GM12878 (cell line): Measurements from ENCODE around the gene PTPRC. TPM values are rescaled to one million over a fixed set of nuclear protein-coding genes. Genes with fewer than 3 reads are reported as not detected.

ENCODE experiments used
- ATF7 ChIP-seq: fragments of 450-650 bp; IDR thresholded peaks from 2 replicates; pipeline ENCODE4 v1.6.1; 2016; ENCODE audit warnings: low read depth, mild to moderate bottlenecking
- CBX5 ChIP-seq: sonication (generic); IDR thresholded peaks from 2 replicates; pipeline ENCODE4 v1.6.1; 2016; ENCODE audit warnings: low read depth, moderate library complexity, mild to moderate bottlenecking, inconsistent platforms
- CHD4 ChIP-seq: fragments of 200-600 bp; sonication (generic); IDR thresholded peaks from 2 replicates; pipeline ENCODE4 v1.6.1; 2016; ENCODE audit warnings: mild to moderate bottlenecking
- FOXK2 ChIP-seq: fragments of 450-650 bp; IDR thresholded peaks from 2 replicates; pipeline ENCODE4 v1.6.1; 2017; ENCODE audit warnings: mild to moderate bottlenecking, moderate library complexity
- IRF3 ChIP-seq: fragments of 450-650 bp; IDR thresholded peaks from 2 replicates; pipeline ENCODE4 v1.6.1; 2014; ENCODE audit warnings: mild to moderate bottlenecking
- JUND ChIP-seq: IDR thresholded peaks from 2 replicates; pipeline ENCODE4 v1.6.1; 2012; ENCODE audit warnings: low read depth, mild to moderate bottlenecking, low read length, improper control_type of control experiment, moderate library complexity
- MAX ChIP-seq: IDR thresholded peaks from 2 replicates; pipeline ENCODE4 v1.6.1; 2012; ENCODE audit warnings: low read depth, low read length, improper control_type of control experiment
- MYC ChIP-seq: IDR thresholded peaks from 2 replicates; pipeline ENCODE4 v1.6.1; 2011; ENCODE audit warnings: mild to moderate bottlenecking, low read length, moderate library complexity, inconsistent platforms; ENCODE audit not compliant: insufficient read depth, insufficient replicate concordance, insufficient read length, severe bottlenecking
- NFIC ChIP-seq: IDR thresholded peaks from 2 replicates; pipeline ENCODE4 v1.6.1; 2012; ENCODE audit warnings: low read depth, mild to moderate bottlenecking, inconsistent platforms, low read length, moderate library complexity
- NR2C1 ChIP-seq: fragments of 450-650 bp; IDR thresholded peaks from 2 replicates; pipeline ENCODE4 v1.6.1; 2017; ENCODE audit warnings: antibody characterized with exemption, mild to moderate bottlenecking, moderate library complexity
- NR2C2 ChIP-seq: IDR thresholded peaks from 2 replicates; pipeline ENCODE4 v1.6.1; 2011; ENCODE audit warnings: borderline replicate concordance, low read depth; ENCODE audit not compliant: control insufficient read depth, insufficient read length
- NRF1 ChIP-seq: conservative IDR thresholded peaks from 2 replicates; pipeline ENCODE4 v1.6.1; 2011; ENCODE audit warnings: mild to moderate bottlenecking, low read depth, low read length, improper control_type of control experiment
- PAX5 ChIP-seq: IDR thresholded peaks from 2 replicates; pipeline ENCODE4 v1.6.1; 2011; ENCODE audit warnings: low read depth, low read length, borderline replicate concordance
- POU2F2 ChIP-seq: IDR thresholded peaks from 3 replicates; pipeline ENCODE4 v1.6.1; 2011; ENCODE audit warnings: low read depth, mild to moderate bottlenecking, low read length, borderline replicate concordance
- RBBP5 ChIP-seq: fragments of 200-600 bp; sonication (generic); conservative IDR thresholded peaks from 2 replicates; pipeline ENCODE4 v1.6.1; 2016
- SIX5 ChIP-seq: IDR thresholded peaks from 2 replicates; pipeline ENCODE4 v1.6.1; 2011; ENCODE audit warnings: mild to moderate bottlenecking, low read depth, low read length, moderate library complexity; ENCODE audit not compliant: severe bottlenecking
- SUPT20H ChIP-seq: IDR thresholded peaks from 2 replicates; pipeline ENCODE4 v1.6.1; 2011; ENCODE audit warnings: low read depth, mild to moderate bottlenecking, low read length, moderate library complexity, borderline replicate concordance; ENCODE audit not compliant: control insufficient read depth
- TAF1 ChIP-seq: IDR thresholded peaks from 2 replicates; pipeline ENCODE4 v1.6.1; 2011; ENCODE audit warnings: mild to moderate bottlenecking, low read depth, low read length, borderline replicate concordance
- ZBTB40 ChIP-seq: fragments of 450-650 bp; IDR thresholded peaks from 2 replicates; pipeline ENCODE4 v1.6.1; 2016; ENCODE audit warnings: mild to moderate bottlenecking, moderate library complexity, borderline replicate concordance
- ZNF622 ChIP-seq: fragments of 450-650 bp; IDR thresholded peaks from 2 replicates; pipeline ENCODE4 v1.6.1; 2017; ENCODE audit warnings: mild to moderate bottlenecking, inconsistent platforms
- ZNF687 ChIP-seq: fragments of 450-650 bp; IDR thresholded peaks from 2 replicates; pipeline ENCODE4 v1.6.1; 2017; ENCODE audit warnings: mild to moderate bottlenecking, moderate library complexity
- polyA plus RNA-seq, 11 experiments: library from polyadenylated mRNA; depleted of rRNA in 4 of 11; unstranded in 6 of 11; stranded (reverse) in 5 of 11; fragments of >200 nt; fragmentation: Nextera tagmentation in 4 of 11; fragmentation: Illumina TruSeq in 1 of 11; extraction: Ambion mirVana in 4 of 11; extraction: Trizol in 1 of 11; gene quantifications; 1 replicate in 1 of 11; 2 replicates in 10 of 11; pipeline versions ENCODE4 v1.2.1 to v1.2.3, GENCODE V29; 2011 to 2016; ENCODE audit warnings: inconsistent platforms in 2 of 11, missing spikeins in 2 of 11, low read depth in 1 of 11
- total RNA-seq, 4 experiments: library from RNA; depleted of rRNA in 3 of 4; stranded (reverse); fragments of >200 nt in 3 of 4; fragmentation: Illumina TruSeq in 1 of 4; extraction: Trizol in 1 of 4; gene quantifications; 2 replicates each; pipeline versions ENCODE4 v1.2.1 to v1.2.3, GENCODE V29; 2013 to 2021

PTPRC gene
- total and polyA plus RNA-seq, 10 of the 15 experiments (the other 5 are each of a cell fraction or from before 2014, with no cell fraction given) = 72.9 to 221 (median 118) TPM

GRCh38 chr1:198669023-198669698 is 30.3 kb downstream of the PTPRC start (continued):
- no peak for TF ChIP-seq FOXK2
- TF ChIP-seq NFIC = peak; percentile 84
- TF ChIP-seq NR2C2 = no peak
- peak; percentile 62 for TF ChIP-seq JUND
- TF ChIP-seq TAF1 = no peak
- peak; percentile 79; the same call in 1 of the 2 replicates for TF ChIP-seq CBX5
- TF ChIP-seq SIX5 = no peak
- no peak for TF ChIP-seq MYC
- TF ChIP-seq PAX5 = 0 out of 2 replicates have a peak, but pooled peaks have one; percentile 29
- 0 out of 2 replicates have a peak, but pooled peaks have one; percentile 15 for TF ChIP-seq RBBP5
- TF ChIP-seq ZNF622 = no peak
- no peak for TF ChIP-seq ZNF687
- no peak for TF ChIP-seq MAX
- no peak for TF ChIP-seq CHD4
- no peak for TF ChIP-seq IRF3
- TF ChIP-seq POU2F2 = peak; percentile 35; the same call in 1 of the 3 replicates
- no peak for TF ChIP-seq ZBTB40
- TF ChIP-seq SUPT20H = no peak
- peak; percentile 60 for TF ChIP-seq ATF7
- TF ChIP-seq NR2C1 = no peak
- TF ChIP-seq NRF1 = no peak
